Measurements from ENCODE around the gene PDE4A. TPM values are rescaled to one million over a fixed set of nuclear protein-coding genes. Genes with fewer than 3 reads are reported as not detected.

The PDE4A gene
- total and polyA plus RNA-seq, 2 of the 8 experiments (the other 6 are each of a cell fraction or from before 2014, with no cell fraction given) = 2.0 to 4.4 TPM

- Histone ChIP-seq H2AK5ac (ENCODE audit: low read depth, low read length) (no peak overlapping the region), H2BK5ac (ENCODE audit: low read depth, low read length) (no peak overlapping the region), H3K9me3 (ENCODE audit: insufficient read depth in 2 of 2, low read depth in 1 of 2, low read length in 1 of 2) (no peaks in the 10 kb centered on the region), H3K4ac (replicated peaks; ENCODE audit: insufficient read length, low read depth, low read length) (no peak overlapping the region), H4K91ac (replicated peaks; ENCODE audit: insufficient read length, low read length) (no peak overlapping the region), H3K23me2 (ENCODE audit: low read depth, low read length) (peaks cover 8% of the 10 kb centered on the region), H2BK20ac (ENCODE audit: low read length) (no peak overlapping the region), H2BK15ac (ENCODE audit: low read length) (no peak overlapping the region), H2BK120ac (replicated peaks; ENCODE audit: low read depth, low read length) (no peak overlapping the region), H3K4me2 (ENCODE audit: insufficient read depth in 1 of 2, low read depth in 2 of 2, low read length in 2 of 2) (no peak overlapping the region), H3K56ac (replicated peaks; ENCODE audit: insufficient read length, low read depth, low read length) (no peak overlapping the region), H3K4me1 (replicated peaks in 1 of 4; ENCODE audit: control insufficient read depth in 3 of 4, insufficient read depth in 4 of 4, low read length in 3 of 4) (peaks cover 0 to 3% (median 1%) of the 10 kb centered on the region in 4 experiments; a peak in 1 of 7 replicates), H4K8ac (ENCODE audit: extremely low read depth, insufficient read depth, low read length) (no peak overlapping the region), H2AFZ (ENCODE audit: low read length) (no peak overlapping the region), H3K4me3 (ENCODE audit: extremely low read depth in 1 of 4, insufficient read depth in 2 of 4, low read depth in 3 of 4, low read length in 4 of 4) (no peak overlapping the region), H3K14ac (ENCODE audit: insufficient read length) (no peak overlapping the region), H3K79me1 (ENCODE audit: low read depth, low read length) (no peaks in the 10 kb centered on the region), H3K27ac (ENCODE audit: low read depth, low read length) (no peak overlapping the region), H4K5ac (ENCODE audit: insufficient read length, low read depth, low read length) (no peak overlapping the region), H3K79me2 (ENCODE audit: control insufficient read depth in 1 of 2, insufficient read depth in 2 of 2, low read length in 2 of 2) (peaks cover 0 to 2% of the 10 kb centered on the region in 2 experiments; a peak in 3 of 4 replicates), H3K27me3 (replicated peaks in 1 of 4; ENCODE audit: control insufficient read depth in 3 of 4, extremely low read depth in 1 of 4, insufficient read depth in 3 of 4, low read length in 3 of 4) (no peaks in the 10 kb centered on the region), H2BK12ac (ENCODE audit: low read depth, low read length) (no peak overlapping the region), H3K18ac (ENCODE audit: extremely low read depth, low read length) (no peak overlapping the region), H3K23ac (ENCODE audit: insufficient read length) (no peak overlapping the region), H3K9ac (replicated peaks in 1 of 4; ENCODE audit: extremely low read depth in 1 of 4, low read depth in 3 of 4, low read length in 3 of 4) (no peak overlapping the region), H3K36me3 (ENCODE audit: control insufficient read depth in 2 of 4, insufficient read depth in 4 of 4, low read length in 3 of 4) (no peaks in the 10 kb centered on the region), H4K20me1 (replicated peaks in 1 of 2; ENCODE audit: control insufficient read depth in 1 of 2, insufficient read depth in 2 of 2, low read length in 2 of 2) (no peaks in the 10 kb centered on the region)
- no peak for TF ChIP-seq ATF3 (IDR thresholded peaks at IDR 0.05; ENCODE audit: insufficient read depth, low read depth, low read length)
- no peak for TF ChIP-seq MAFK (IDR thresholded peaks at IDR 0.05; ENCODE audit: low read depth, low read length)
- no peak for TF ChIP-seq USF2 (IDR thresholded peaks at IDR 0.05; ENCODE audit: low read length)
- TF ChIP-seq GABPA (IDR thresholded peaks at IDR 0.05; ENCODE audit: borderline replicate concordance, insufficient read depth, low read length) = no peak
- TF ChIP-seq HDAC2 (IDR thresholded peaks at IDR 0.05; ENCODE audit: borderline replicate concordance in 1 of 2, low read depth in 2 of 2, low read length in 2 of 2) = no peak
- TF ChIP-seq BACH1 (IDR thresholded peaks at IDR 0.05; ENCODE audit: low read length) = no peak
- 85% methylated on average over 9 of the region's 9 CpGs; no CpG with 5 or more reads in 1 of the 2 experiments for WGBS, 2 experiments (ENCODE audit: extremely low coverage in 1 of 2, insufficient coverage in 1 of 2, insufficient read length in 1 of 2, insufficient replicate concordance in 2 of 2, low coverage in 1 of 2, low lambda C conversion rate in 2 of 2, missing lambda C conversion rate in 1 of 2)
- DNase-seq (ENCODE audit: low read depth in 1 of 2, low spot score in 2 of 2) = no peak
- ChIA-PET CTCF (ENCODE audit: partially characterized antibody) (interaction anchor here (0.9 to 5.8 kb wide), 6 partner anchors 12 to 134 kb away, joined by 3 to 122 read pairs (median 4); partner anchors contain the start of genes ICAM1 and RAVER1), POLR2A (ENCODE audit: partially characterized antibody) (interaction anchor here (1.6 kb wide), 1 partner anchor 113 kb away, joined by 10 read pairs; the partner anchor contains the start of gene ICAM1)
- FAIRE-seq = no peak
Observed at GRCh38 chr19:10384580-10384979, 35.8 kb upstream of the PDE4A start.

Data from H1 (cell line).